22Rv1 (cell line): ENCODE measurements around the gene BCKDK.

Source experiments
- CTCF ChIP-seq: fragments of 450-650 bp; IDR thresholded peaks from 2 replicates; pipeline ENCODE4 v1.5.1; 2017; ENCODE audit warnings: mild to moderate bottlenecking
- ZFX ChIP-seq: fragments of 450-650 bp; IDR thresholded peaks from 2 replicates; pipeline ENCODE4 v1.6.1; 2017; ENCODE audit warnings: antibody characterized with exemption, borderline replicate concordance

- TF ChIP-seq CTCF = no peak
- TF ChIP-seq ZFX = no peak
Observed at GRCh38 chr16:31087481-31087880, 20.7 kb upstream of the BCKDK start.
